Measurements from ENCODE around the gene TTC24.

- no peak for TF ChIP-seq CTCF (IDR thresholded peaks at IDR 0.05)
- TF ChIP-seq POLR2A (IDR thresholded peaks at IDR 0.05): no peak
Observed at GRCh38 chr1:156547982-156548381, 31.5 kb upstream of the TTC24 start.

Data from thyroid gland (tissue), 4 donors.